NCI-H2196 (cell line): Measurements from ENCODE around the gene SCP2.

Experiments used
- DNase-seq: peaks from one replicate; lab custom pipeline; 2025; ENCODE audit not compliant: unreplicated experiment; lab: John Stamatoyannopoulos, UW

The SCP2 gene

DNA sequence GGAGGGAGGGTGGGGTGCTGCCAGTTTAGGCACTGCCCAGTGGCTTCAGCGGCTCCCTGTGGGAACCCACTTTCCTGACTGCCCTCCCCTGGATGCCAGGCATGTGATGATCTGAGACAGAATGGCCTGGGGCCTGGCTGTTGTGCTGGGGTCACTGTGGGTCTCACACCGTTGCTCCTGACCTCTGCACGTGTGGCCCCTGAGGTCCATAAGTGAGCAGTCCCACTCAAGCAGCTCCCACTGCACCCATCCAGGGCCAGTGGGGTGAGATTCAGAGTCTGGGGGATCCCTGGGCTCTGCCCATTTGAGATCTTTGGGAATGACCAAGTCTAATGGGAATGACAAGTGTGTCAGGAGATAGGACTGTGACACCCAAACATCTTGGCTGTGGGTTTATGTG, 153.0 kb downstream of the SCP2 start:
- DNase-seq: no peak

DNA sequence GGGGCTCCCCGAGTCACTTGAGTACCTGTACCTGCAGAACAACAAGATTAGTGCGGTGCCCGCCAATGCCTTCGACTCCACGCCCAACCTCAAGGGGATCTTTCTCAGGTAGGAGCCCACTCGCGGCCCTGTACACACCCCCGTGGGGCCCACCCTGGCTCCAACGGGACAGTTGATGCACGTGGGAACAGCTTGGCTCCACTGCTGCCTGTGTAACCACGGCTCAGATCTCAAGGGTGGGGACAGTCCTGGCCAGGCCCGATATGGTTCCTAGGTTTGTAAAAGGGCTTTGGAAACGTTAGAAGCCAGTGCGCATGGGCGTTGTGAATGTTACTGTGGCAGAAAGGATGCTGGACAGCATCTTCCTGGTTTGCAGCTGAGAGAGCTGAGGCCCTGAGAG, 153.7 kb downstream of the SCP2 start:
- DNase-seq: no peak

- DNase-seq: no peak
These were observed 154.4 kb downstream of the SCP2 start for GRCh38 chr1:53081384-53082066.

GRCh38 chr1:53082826-53083455, 155.9 kb downstream of the SCP2 start:
- no peak for DNase-seq

- DNase-seq: no peak
These were observed 156.8 kb downstream of the SCP2 start for GRCh38 chr1:53083636-53084588.

DNA sequence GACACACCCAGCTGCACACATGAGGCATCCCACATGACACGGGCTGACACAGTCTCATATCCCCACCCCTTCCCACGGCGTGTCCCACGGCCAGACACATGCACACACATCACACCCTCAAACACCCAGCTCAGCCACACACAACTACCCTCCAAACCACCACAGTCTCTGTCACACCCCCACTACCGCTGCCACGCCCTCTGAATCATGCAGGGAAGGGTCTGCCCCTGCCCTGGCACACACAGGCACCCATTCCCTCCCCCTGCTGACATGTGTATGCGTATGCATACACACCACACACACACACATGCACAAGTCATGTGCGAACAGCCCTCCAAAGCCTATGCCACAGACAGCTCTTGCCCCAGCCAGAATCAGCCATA, 157.5 kb downstream of the SCP2 start:
- no peak for DNase-seq

GRCh38 chr1:53085405-53085804, 158.3 kb downstream of the SCP2 start:
- DNase-seq: no peak

GRCh38 chr1:53086491-53087070, 159.5 kb downstream of the SCP2 start:
- DNase-seq: no peak

DNA sequence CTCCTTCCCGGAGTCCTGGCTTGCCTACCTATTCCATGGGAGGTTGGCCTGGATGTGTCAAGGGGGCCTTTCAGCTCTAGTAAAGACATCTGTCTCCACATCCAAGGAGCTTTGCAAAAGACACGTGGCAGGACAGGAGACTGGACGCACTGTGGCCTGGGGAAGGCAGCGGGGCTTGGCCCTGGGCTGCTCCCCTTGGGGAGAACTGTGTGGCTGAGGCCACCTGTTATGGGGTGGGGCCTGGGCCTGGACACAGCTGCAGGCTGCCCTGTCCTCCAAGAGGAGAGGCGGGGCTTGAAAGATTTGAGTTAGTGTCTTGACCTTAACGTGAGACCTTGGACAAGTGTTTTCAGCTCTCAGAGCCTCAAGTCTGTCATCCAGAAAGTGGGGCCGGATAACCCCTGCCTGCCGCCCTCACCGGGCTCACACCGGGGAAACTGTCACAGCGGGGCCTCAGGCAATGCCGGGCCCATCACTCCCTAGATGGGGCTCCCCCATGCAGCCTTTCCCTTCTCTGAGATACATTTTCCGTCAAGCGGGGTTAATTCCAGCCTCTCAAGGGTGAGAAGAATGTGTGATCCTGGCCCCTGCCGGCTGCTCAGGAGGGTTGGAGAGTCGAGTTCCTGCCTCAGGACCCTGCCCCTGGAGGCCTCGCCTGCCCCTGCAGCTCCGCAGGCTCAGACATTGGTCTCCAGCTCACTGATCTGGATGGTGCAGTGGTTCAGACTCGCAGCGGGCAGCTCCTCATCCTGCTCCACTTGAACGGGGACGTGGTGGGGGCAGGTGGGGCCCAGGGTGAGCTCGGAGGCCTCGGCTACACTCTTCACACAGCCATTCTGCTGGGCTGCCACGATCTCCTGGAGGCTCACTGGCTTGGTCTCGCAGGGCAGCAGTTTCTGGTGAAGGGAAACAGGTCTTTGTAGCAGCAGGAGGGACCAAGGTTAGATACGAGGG, 160.5 kb downstream of the SCP2 start:
- DNase-seq: no peak

- no peak for DNase-seq
These were observed 161.7 kb downstream of the SCP2 start for GRCh38 chr1:53088616-53089300.

DNA sequence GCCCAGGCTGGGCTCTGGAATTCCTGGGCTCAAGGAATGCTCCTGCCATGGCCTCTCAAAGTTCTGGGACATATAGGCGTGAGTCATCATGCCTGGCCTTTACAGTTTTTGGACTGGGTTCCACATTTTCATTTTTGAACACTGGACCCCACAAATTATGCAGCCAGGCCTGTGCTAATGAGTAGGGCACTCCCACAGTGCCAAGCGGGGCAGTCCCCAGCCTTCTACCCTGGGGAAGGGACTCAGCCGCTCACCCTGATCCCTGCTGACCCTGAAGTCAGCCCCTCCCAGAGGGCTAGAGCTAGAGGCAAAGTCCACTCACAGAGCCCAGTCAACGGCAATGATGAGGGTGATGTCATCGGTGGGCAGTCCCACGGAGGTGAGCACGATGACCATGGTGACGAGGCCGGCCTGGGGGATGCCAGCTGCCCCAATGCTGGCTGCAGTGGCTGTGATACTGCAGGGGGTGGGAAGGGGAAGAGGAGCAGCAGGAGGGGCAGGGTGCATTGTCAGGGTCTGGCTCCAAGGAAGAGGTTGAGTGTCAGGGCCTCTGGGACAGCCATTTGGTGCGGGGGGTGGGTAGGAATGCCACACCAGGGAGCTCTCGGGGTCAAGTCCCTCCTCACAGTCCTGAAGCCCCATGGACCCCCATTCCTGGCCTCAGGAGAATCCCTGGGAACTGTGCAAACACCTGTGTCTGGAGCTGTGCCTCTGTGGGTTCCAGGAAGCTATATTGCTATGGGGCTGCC, 162.6 kb downstream of the SCP2 start:
- no peak for DNase-seq

DNA sequence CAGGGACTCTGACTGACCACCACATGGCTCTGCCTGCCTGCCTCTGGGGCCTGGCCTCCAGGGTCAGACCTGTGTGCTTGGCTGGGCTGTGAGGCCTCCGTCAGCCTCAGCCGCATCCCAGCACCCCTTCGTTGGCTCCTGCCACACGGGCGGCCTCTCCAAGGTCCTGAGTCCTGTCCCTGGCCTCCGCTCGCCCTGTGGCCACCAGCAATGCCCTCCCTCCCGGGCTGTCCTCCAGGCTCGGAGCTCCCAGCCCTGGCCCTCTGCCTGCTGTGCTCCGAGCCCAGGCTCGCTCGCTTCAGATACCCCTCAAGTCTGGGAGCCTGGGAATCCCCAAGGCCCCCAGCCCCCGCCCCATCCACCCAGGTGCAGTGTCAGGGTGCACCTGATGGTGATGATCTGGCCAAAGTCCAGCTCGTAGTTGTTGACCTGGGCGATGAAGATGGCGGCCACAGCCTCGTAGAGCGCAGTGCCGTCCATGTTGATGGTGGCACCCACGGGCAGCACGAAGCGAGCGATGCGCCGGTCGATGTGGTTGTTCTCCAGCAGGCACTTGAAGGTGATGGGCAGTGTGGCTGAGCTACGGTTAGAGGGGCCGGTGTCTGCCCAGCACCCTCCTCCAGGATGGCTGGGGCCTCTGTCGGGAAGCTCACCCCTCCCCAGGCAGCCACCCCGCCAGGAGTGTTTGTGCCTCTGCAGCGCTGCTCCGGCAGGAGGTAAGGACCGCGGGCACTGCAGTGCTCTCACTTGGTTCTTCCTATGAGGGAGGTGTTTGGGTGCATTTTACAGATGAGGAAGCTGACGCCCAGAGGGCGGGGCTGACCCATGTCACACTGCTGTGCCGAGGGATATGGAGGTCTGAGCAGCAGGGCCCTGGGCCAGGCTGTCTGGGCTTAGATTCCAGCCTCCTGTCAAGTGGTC, 163.4 kb downstream of the SCP2 start:
- DNase-seq: no peak

- no peak for DNase-seq
These were observed 165.0 kb downstream of the SCP2 start for GRCh38 chr1:53091841-53092645.

- DNase-seq: no peak
These were observed 165.8 kb downstream of the SCP2 start for GRCh38 chr1:53092659-53093450.

- DNase-seq: no peak
These were observed 166.3 kb downstream of the SCP2 start for GRCh38 chr1:53093451-53093754.

DNA sequence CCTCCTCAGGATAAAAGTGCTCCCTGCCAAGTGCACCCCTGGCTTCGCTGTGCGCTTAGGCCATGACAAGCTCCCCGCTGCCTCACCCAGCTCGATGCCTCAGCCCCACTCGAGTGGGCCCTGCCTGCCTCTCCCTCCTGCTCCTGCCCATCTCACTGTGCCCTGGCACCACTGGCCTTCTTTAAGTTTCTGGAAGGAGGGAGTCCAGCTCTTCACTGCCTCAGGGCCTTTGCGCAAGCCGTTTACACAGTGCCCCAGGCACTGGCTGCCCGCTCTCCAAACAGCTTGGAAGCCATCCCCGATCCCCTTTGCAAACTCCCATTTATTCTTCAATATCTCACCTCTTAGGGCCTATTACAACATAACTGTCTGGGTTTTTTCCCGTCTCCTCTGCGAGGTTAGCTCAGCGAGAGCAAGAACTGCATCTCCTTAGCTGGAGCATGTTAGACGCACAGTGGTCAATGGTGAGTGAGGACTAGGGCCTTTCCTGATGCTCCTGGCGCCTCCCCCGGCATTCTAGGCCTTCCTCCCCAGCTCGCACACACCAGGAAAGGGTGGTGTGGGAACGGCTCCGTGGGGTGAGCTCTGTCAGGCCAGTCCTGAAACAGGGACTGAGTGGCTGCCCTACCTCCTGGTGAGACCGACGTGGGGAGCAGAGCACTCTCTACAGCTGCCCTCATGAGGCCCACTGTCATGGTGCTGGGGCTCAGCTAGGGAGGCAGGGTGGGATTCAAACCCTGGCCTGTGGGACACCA, 166.9 kb downstream of the SCP2 start:
- no peak for DNase-seq
